T-cell (primary cell): ENCODE results near the gene TMEM132C. TPM values are rescaled to one million over a fixed set of nuclear protein-coding genes. Genes with fewer than 3 reads are reported as not detected.
A peak's percentile ranks its signal among the peaks of the same experiment; 100 is the strongest.
"Not testable (repeated sequence)": the region's sequence is repeated elsewhere in the genome, so short reads cannot be mapped to it uniquely, and the experiment has no call there.

Source experiments
- ATAC-seq, 4 experiments: fragments of 200-7000 bp in 3 of 4; fragments of 150-1000 bp in 1 of 4; cut with Tn5 transposase; replicated peaks in 1 of 4; 1 replicate in 3 of 4; 2 replicates in 1 of 4; pipeline ENCODE4 v1.10.0; 2021; ENCODE audit warnings: moderate library complexity in 3 of 4, mild to moderate bottlenecking in 2 of 4, moderate number of reproducible peaks in 1 of 4
- CTCF ChIA-PET, 2 donors: fragments of 300-600 bp; sonication (Branson Sonifier 250); formaldehyde crosslinking; loops; one replicate each; lab custom pipeline; 2022; ENCODE audit warnings: antibody characterized with exemption in 2 of 2; lab: Charles Lee
- POLR2A ChIA-PET, 2 donors: fragments of 300-600 bp; sonication (Branson Sonifier 250); formaldehyde crosslinking; loops; one replicate each; lab custom pipeline; 2022; ENCODE audit warnings: antibody characterized with exemption in 2 of 2; lab: Charles Lee
- DNase-seq, 35 experiments: peaks; one replicate each; pipeline versions ENCODE4 v3.0.0 to v3.0.0-alpha.2; 2013 to 2023
- H3K27ac ChIP-seq: one replicate; pipeline ENCODE4 v1.5.1; 2013; ENCODE audit warnings: low read length
- H3K27me3 ChIP-seq, 2 experiments: replicated peaks in 1 of 2; 1 replicate in 1 of 2; 2 replicates in 1 of 2; pipeline versions ENCODE4 v1.6.1 to v1.7.0; 2013; ENCODE audit warnings: low read length in 1 of 2, mixed read lengths in 1 of 2; ENCODE audit not compliant: control insufficient read depth in 2 of 2, insufficient read depth in 2 of 2; ENCODE audit errors: extremely low read depth in 1 of 2
- H3K36me3 ChIP-seq, 2 donors: 1 replicate in 1 of 2; 2 replicates in 1 of 2; pipeline versions ENCODE4 v1.6.1 to v1.7.0; 2013; ENCODE audit warnings: low read length in 1 of 2; ENCODE audit not compliant: control insufficient read depth in 2 of 2, insufficient read depth in 1 of 2; ENCODE audit errors: extremely low read depth in 1 of 2
- H3K4me1 ChIP-seq, 2 experiments: 1 replicate in 1 of 2; 2 replicates in 1 of 2; pipeline versions ENCODE4 v1.6.1 to v1.7.0; 2013; ENCODE audit warnings: low read length in 2 of 2, mixed read lengths in 1 of 2; ENCODE audit not compliant: insufficient read depth in 2 of 2, control insufficient read depth in 1 of 2; ENCODE audit errors: extremely low read depth in 1 of 2
- H3K4me3 ChIP-seq, 2 donors: 1 replicate in 1 of 2; 2 replicates in 1 of 2; pipeline versions ENCODE4 v1.5.1 to v1.7.0; 2013; ENCODE audit warnings: mild to moderate bottlenecking in 2 of 2, low read length in 1 of 2, moderate library complexity in 1 of 2; ENCODE audit not compliant: control insufficient read depth in 1 of 2; ENCODE audit errors: extremely low read depth in 1 of 2
- H3K9me3 ChIP-seq: 2 replicates; pipeline ENCODE4 v1.7.0; 2013
- H3K27ac Mint-ChIP-seq, 2 donors: one replicate each; pipeline ENCODE4 v1.8.0; 2020 to 2021; ENCODE audit warnings: mild to moderate bottlenecking in 2 of 2, mixed read lengths in 2 of 2
- H3K27me3 Mint-ChIP-seq, 2 donors: one replicate each; pipeline ENCODE4 v1.8.0; 2021 to 2022; ENCODE audit warnings: mixed read lengths in 2 of 2
- H3K36me3 Mint-ChIP-seq: one replicate; pipeline ENCODE4 v1.8.0; 2021; ENCODE audit warnings: mixed read lengths
- H3K4me1 Mint-ChIP-seq, 3 donors: one replicate each; pipeline ENCODE4 v1.8.0; 2020 to 2022; ENCODE audit warnings: mixed read lengths in 3 of 3, mild to moderate bottlenecking in 1 of 3
- H3K4me3 Mint-ChIP-seq, 3 donors: one replicate each; pipeline ENCODE4 v1.8.0; 2020 to 2022; ENCODE audit warnings: mild to moderate bottlenecking in 3 of 3, mixed read lengths in 3 of 3, moderate library complexity in 3 of 3
- H3K9me3 Mint-ChIP-seq, 3 donors: one replicate each; pipeline ENCODE4 v1.8.0; 2020 to 2022; ENCODE audit warnings: mixed read lengths in 3 of 3
- WGBS: methylation state at CpG from one replicate; pipeline ENCODE4 v1.1.5; 2013; ENCODE audit warnings: missing lambda C conversion rate; ENCODE audit not compliant: insufficient coverage; 5-methylcytosine and 5-hydroxymethylcytosine counted together
- total RNA-seq, 35 experiments: library from RNA in 6 of 35; stranded (reverse) in 6 of 35; fragments of 120-200 nt in 1 of 35; gene quantifications; one replicate each; pipeline versions ENCODE4 v1.2.1 to v1.2.4 and lab custom pipeline; 2013 to 2026

TMEM132C gene
- total RNA-seq, 5 donors from 2014 or later (not counting 1 experiment from before 2014, with no cell fraction given), result 0.07 TPM; not detected in 4

DNA sequence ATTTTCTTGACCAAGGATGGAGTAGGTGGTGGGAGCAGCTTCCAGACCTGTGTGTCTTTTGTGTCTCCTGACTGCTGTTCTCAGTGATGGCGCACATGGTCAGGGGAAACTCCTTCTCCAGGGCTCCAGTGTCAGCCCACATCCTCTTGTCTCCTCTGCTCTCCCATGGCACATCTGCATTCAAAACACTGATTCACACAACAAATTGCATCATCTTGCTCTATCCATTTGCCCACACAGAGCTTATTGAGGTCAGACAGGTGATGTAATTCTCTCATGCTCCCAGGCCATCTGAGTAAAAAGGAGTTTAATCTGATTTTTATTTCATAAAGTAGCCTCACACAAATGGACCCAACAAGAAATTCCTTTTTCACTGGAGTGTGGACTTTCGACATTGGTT lies 21.8 kb upstream of the TMEM132C start:
- Histone ChIP-seq H3K9me3 (no peaks in the 10 kb centered on the region), H3K27ac (no peak overlapping the region), H3K36me3 (no peaks in the 10 kb centered on the region), H3K4me1 (no peaks in the 10 kb centered on the region), H3K27me3 (no peaks in the 10 kb centered on the region), H3K4me3 (no peak overlapping the region)
- no peaks in the 10 kb centered on the region for H3K36me3 Mint-ChIP-seq
- no peaks in the 10 kb centered on the region for H3K27me3 Mint-ChIP-seq
- WGBS, result 100% methylated on average over 1 of the region's 2 CpGs
- ATAC-seq, result no peak
- H3K4me3 Mint-ChIP-seq, result no peak overlapping the region
- H3K9me3 Mint-ChIP-seq, result peaks cover 3 to 5% (median 4%) of the 10 kb centered on the region in 3 donors
- no peak overlapping the region for H3K27ac Mint-ChIP-seq
- CTCF ChIA-PET, result no interaction called here
- POLR2A ChIA-PET, result no interaction called here
- no peak for DNase-seq
- no peaks in the 10 kb centered on the region for H3K4me1 Mint-ChIP-seq

DNA sequence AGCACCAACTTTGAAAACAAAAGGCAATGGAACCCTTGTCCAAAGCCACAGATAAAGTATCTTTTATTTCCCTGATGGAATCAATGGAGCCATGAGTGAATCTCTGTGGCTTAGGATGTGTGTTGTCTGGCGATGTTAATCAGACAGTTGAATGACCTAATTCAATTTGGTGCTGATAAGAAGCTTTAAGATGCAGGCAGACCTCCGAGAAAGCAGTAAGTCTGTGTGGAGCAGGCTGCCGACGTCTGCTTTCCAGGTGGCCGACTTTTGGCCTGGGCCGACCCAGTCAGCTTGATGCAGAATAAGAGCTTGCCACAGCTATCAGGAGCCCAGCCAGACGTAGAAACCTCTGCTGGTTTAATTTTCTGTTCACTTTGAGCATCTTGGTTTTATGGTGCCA lies 21.1 kb upstream of the TMEM132C start:
- H3K4me3 Mint-ChIP-seq, result no peak overlapping the region
- H3K27ac ChIP-seq, result no peak overlapping the region
- no peaks in the 10 kb centered on the region for H3K36me3 Mint-ChIP-seq
- no peaks in the 10 kb centered on the region for H3K27me3 Mint-ChIP-seq
- H3K36me3 ChIP-seq, result no peaks in the 10 kb centered on the region
- H3K4me1 ChIP-seq, result no peaks in the 10 kb centered on the region
- peaks cover under 1 to 5% (median 4%) of the 10 kb centered on the region in 3 donors for H3K9me3 Mint-ChIP-seq
- 67% methylated on average over 6 of the region's 7 CpGs for WGBS
- ChIA-PET POLR2A (no interaction called here), CTCF (no interaction called here)
- no peaks in the 10 kb centered on the region for H3K4me1 Mint-ChIP-seq
- DNase-seq (no peak), ATAC-seq (no peak)
- H3K27ac Mint-ChIP-seq, result no peak overlapping the region
- H3K4me3 ChIP-seq, result no peak overlapping the region
- H3K27me3 ChIP-seq, result peaks cover 0 to 3% of the 10 kb centered on the region in 2 experiments
- no peaks in the 10 kb centered on the region for H3K9me3 ChIP-seq

DNA sequence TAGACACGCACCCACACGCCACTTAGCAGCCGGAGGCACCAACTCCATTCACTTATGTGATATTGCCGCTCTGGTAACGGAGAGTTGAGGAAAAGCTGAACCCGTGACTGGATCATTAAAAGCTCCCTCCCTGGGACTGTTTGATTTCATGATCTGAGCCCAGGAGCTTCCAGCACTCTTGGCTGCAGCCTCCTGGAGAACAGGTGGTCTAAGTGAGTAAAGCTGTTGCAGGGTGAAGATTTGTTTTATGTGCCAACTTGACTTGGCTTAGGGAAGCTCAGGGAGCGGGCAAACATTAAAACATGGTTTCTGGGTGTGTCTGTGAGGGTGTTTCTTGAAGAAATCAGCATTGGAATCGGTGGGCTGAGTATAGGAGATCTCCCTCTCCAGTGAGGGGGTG lies 16.9 kb upstream of the TMEM132C start:
- Histone ChIP-seq H3K4me3 (no peak overlapping the region), H3K9me3 (no peaks in the 10 kb centered on the region), H3K27ac (no peak overlapping the region), H3K4me1 (no peaks in the 10 kb centered on the region), H3K27me3 (peaks cover 0 to 3% of the 10 kb centered on the region in 2 experiments), H3K36me3 (no peaks in the 10 kb centered on the region)
- no peaks in the 10 kb centered on the region for H3K27me3 Mint-ChIP-seq
- ChIA-PET POLR2A (no interaction called here), CTCF (no interaction called here)
- H3K4me3 Mint-ChIP-seq, result no peak overlapping the region
- H3K27ac Mint-ChIP-seq, result no peak overlapping the region
- 64% methylated on average over 2 of the region's 8 CpGs for WGBS
- no peaks in the 10 kb centered on the region for H3K4me1 Mint-ChIP-seq
- H3K9me3 Mint-ChIP-seq, result peaks cover 4 to 11% (median 8%) of the 10 kb centered on the region in 3 donors
- H3K36me3 Mint-ChIP-seq, result no peaks in the 10 kb centered on the region
- no peak for DNase-seq
- no peak for ATAC-seq

DNA sequence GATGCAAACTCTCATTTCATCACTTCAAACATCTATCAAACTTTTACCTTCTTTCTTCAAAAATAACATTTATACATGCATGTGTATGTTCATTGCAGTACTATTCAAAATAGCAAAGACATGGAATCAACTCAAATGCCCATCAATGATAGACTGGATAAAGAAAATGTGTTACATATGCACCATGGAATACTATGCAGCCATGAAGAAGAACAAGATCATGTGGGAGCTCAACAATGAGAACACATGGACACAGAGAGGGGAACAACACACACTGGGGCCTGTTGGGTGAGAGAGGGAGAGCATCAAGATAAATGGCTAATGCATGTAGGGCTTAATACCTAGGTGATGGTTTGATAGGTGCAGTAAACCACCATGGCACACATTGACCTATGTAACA lies 13.1 kb upstream of the TMEM132C start:
- H3K4me3 ChIP-seq, H3K36me3 ChIP-seq, H3K9me3 Mint-ChIP-seq, H3K4me3 Mint-ChIP-seq, H3K9me3 ChIP-seq, H3K27me3 Mint-ChIP-seq, H3K4me1 ChIP-seq, DNase-seq, H3K27ac Mint-ChIP-seq, H3K4me1 Mint-ChIP-seq, H3K36me3 Mint-ChIP-seq, ATAC-seq, H3K27ac ChIP-seq, H3K27me3 ChIP-seq, POLR2A ChIA-PET, CTCF ChIA-PET: not testable (repeated sequence)

DNA sequence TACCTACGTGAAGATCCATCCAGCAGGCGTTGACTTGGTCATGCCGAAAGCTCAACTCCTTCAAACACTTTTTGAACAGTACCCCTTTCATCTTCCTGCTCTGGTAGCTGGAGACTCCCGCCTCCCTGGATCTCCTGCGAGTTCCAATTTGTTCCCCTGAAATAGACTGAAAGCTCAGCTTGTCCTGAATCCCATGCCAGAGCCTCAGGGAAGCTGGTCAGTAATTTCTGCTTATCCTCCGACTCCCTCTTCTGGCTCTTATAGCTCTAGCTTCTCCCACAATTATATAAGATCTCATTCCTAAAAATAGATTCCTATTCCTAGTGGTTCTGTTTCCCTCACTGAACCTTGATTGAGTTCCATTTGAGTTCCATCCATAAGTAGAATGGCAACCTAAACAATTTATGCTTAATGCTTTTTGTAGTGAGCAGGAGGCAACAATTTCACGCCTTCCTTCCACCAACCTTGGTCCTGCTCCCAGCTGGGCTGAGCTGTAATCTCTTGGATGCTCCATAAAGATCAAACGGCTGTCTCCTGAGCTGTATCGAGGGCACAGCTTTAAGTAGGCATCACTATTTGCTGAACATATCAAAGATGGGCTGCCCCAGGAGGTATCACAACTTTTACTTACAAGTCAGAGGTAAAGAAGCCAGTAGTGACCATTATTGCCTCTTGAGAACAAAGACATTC lies 8.0 kb upstream of the TMEM132C start:
- Mint-ChIP-seq H3K36me3 (no peaks in the 10 kb centered on the region), H3K27me3 (peaks cover 3 to 14% of the 10 kb centered on the region in 2 donors), H3K9me3 (peaks cover 5 to 11% (median 11%) of the 10 kb centered on the region in 3 donors), H3K4me1 (no peaks in the 10 kb centered on the region), H3K4me3 (no peak overlapping the region), H3K27ac (no peak overlapping the region)
- ATAC-seq (no peak), DNase-seq (no peak)
- Histone ChIP-seq H3K27ac (no peak overlapping the region), H3K4me3 (no peak overlapping the region), H3K36me3 (no peaks in the 10 kb centered on the region), H3K4me1 (no peaks in the 10 kb centered on the region), H3K27me3 (no peaks in the 10 kb centered on the region), H3K9me3 (no peaks in the 10 kb centered on the region)
- ChIA-PET CTCF (interaction anchor here in 1 of 2 donors (0.6 to 1.5 kb wide), 5 partner anchors 129 to 1767 kb away, joined by 3 to 7 read pairs (median 4); no protein-coding TSS in a partner anchor), POLR2A (no interaction called here)
- 28% methylated on average over 5 of the region's 9 CpGs for WGBS

DNA sequence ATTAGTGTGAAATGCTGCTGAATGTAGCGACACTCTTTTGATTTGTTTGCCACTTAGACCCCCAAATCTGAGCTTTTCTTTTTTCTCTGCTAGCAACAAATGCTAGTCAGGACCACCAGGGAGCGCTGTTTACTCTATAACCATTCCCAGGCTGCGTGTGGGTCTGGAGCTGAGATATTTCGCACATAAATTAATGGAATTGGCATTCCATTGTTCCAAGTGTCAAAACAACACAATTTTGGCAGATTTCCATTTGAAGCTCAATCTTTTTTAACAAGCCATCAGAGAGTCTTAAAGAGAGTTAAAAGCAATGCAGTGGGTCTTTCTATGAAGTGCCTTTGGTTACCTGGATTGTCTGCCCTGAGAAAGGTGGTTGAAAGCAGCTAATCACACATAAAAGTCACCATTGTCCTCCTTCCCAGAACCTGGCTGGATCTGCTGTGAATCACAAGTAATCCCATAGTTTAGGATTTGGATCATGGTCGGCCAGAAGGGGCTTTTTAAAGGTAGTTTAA lies 7.4 kb upstream of the TMEM132C start:
- no peak overlapping the region for H3K4me3 Mint-ChIP-seq
- H3K4me3 ChIP-seq, result no peak overlapping the region
- H3K27ac ChIP-seq, result no peak overlapping the region
- peaks cover 5 to 14% (median 11%) of the 10 kb centered on the region in 3 donors for H3K9me3 Mint-ChIP-seq
- peaks cover 5 to 19% of the 10 kb centered on the region in 2 donors for H3K27me3 Mint-ChIP-seq
- H3K36me3 Mint-ChIP-seq, result no peaks in the 10 kb centered on the region
- no peaks in the 10 kb centered on the region for H3K9me3 ChIP-seq
- H3K4me1 Mint-ChIP-seq, result no peaks in the 10 kb centered on the region
- no peak for ATAC-seq
- DNase-seq, result peak in 2 of 35 experiments; percentile 4 to 6
- H3K4me1 ChIP-seq, result no peaks in the 10 kb centered on the region
- CTCF ChIA-PET, result interaction anchor here in 1 of 2 donors (0.6 to 1.5 kb wide), 5 partner anchors 128 to 1767 kb away, joined by 3 to 7 read pairs (median 4); no protein-coding TSS in a partner anchor
- no CpG with 5 or more reads among the region's 5 CpGs for WGBS
- POLR2A ChIA-PET, result no interaction called here
- no peaks in the 10 kb centered on the region for H3K27me3 ChIP-seq
- H3K27ac Mint-ChIP-seq, result no peak overlapping the region
- no peaks in the 10 kb centered on the region for H3K36me3 ChIP-seq
